IMR-90 (cell line): Measurements from ENCODE around the gene TTF1. TPM values are rescaled to one million over a fixed set of nuclear protein-coding genes. Genes with fewer than 3 reads are reported as not detected.
"Not testable (repeated sequence)": the region's sequence is repeated elsewhere in the genome, so short reads cannot be mapped to it uniquely, and the experiment has no call there.

Experiments used
- ATAC-seq: fragments of 200-7000 bp; cut with Tn5 transposase; 2 replicates; pipeline ENCODE4 v1.9.1; 2020; ENCODE audit warnings: low read depth, mild to moderate bottlenecking, moderate library complexity
- BruUV-seq: library from RNA; stranded (reverse); fragments of 400-500 nt; replicated peaks from 2 replicates; lab custom pipeline; 2021; lab: Mats Ljungman, UMichigan
- CTCF ChIA-PET: fragments of 300-600 bp; formaldehyde crosslinking; extraction: SDS; loops from one replicate; lab custom pipeline; 2021; ENCODE audit warnings: antibody characterized with exemption; lab: Yijun Ruan, JAX
- POLR2A ChIA-PET: fragments of 300-600 bp; sonication (Branson Sonifier 250); formaldehyde crosslinking; loops from one replicate; lab custom pipeline; 2022; ENCODE audit warnings: antibody characterized with exemption; ENCODE audit not compliant: unreplicated experiment; lab: Charles Lee
- DNase-seq: peaks from one replicate; pipeline ENCODE4 v3.0.0; 2013
- H2AFZ ChIP-seq: replicated peaks from 2 replicates; pipeline ENCODE3; 2013; ENCODE audit warnings: low read length, mild to moderate bottlenecking; ENCODE audit not compliant: poor library complexity
- H2AK5ac ChIP-seq: 2 replicates; pipeline ENCODE4 v1.6.1; 2013; ENCODE audit warnings: low read depth, low read length, inconsistent platforms
- H2AK9ac ChIP-seq: replicated peaks from 2 replicates; pipeline ENCODE3; 2013; ENCODE audit warnings: mild to moderate bottlenecking, low read depth, low read length, moderate library complexity; ENCODE audit not compliant: poor library complexity
- H2BK120ac ChIP-seq: 2 replicates; pipeline ENCODE4 v1.6.1; 2013; ENCODE audit warnings: low read depth, low read length, inconsistent platforms
- H2BK15ac ChIP-seq: 3 replicates; pipeline ENCODE4 v1.6.1; 2013; ENCODE audit warnings: low read depth, low read length, inconsistent platforms
- H2BK20ac ChIP-seq: 2 replicates; pipeline ENCODE4 v1.6.1; 2013; ENCODE audit warnings: low read depth, mild to moderate bottlenecking, inconsistent platforms, low read length, moderate library complexity
- H2BK5ac ChIP-seq: 2 replicates; pipeline ENCODE4 v1.6.1; 2013; ENCODE audit warnings: mild to moderate bottlenecking, low read depth, low read length, inconsistent platforms; ENCODE audit not compliant: poor library complexity, severe bottlenecking
- H3K14ac ChIP-seq: replicated peaks from 2 replicates; pipeline ENCODE4 v1.6.1; 2013; ENCODE audit warnings: low read depth, low read length, inconsistent platforms
- H3K18ac ChIP-seq: 2 replicates; pipeline ENCODE4 v1.6.1; 2013; ENCODE audit warnings: low read depth, low read length, control low read depth
- H3K23ac ChIP-seq: 2 replicates; pipeline ENCODE4 v1.6.1; 2013; ENCODE audit warnings: low read depth, low read length, inconsistent platforms
- H3K27ac ChIP-seq: 2 replicates; pipeline ENCODE4 v1.5.1; 2013; ENCODE audit warnings: mild to moderate bottlenecking, control low read depth, low read length; ENCODE audit not compliant: insufficient read depth
- H3K27me3 ChIP-seq: 2 replicates; pipeline ENCODE4 v1.6.1; 2013; ENCODE audit warnings: low read length; ENCODE audit not compliant: control insufficient read depth, insufficient read depth
- H3K36me3 ChIP-seq: 2 replicates; pipeline ENCODE4 v1.6.1; 2013; ENCODE audit warnings: low read length, mixed read lengths; ENCODE audit not compliant: control insufficient read depth, insufficient read depth
- H3K4ac ChIP-seq: 2 replicates; pipeline ENCODE4 v1.6.1; 2013; ENCODE audit warnings: low read depth, low read length, inconsistent platforms
- H3K4me1 ChIP-seq: 2 replicates; pipeline ENCODE4 v1.6.1; 2013; ENCODE audit warnings: low read length, mixed read lengths; ENCODE audit not compliant: control insufficient read depth, insufficient read depth
- H3K4me2 ChIP-seq: 2 replicates; pipeline ENCODE4 v1.6.1; 2013; ENCODE audit warnings: low read depth, mild to moderate bottlenecking, control low read depth, low read length, moderate library complexity
- H3K4me3 ChIP-seq: 2 replicates; pipeline ENCODE4 v1.5.1; 2013; ENCODE audit warnings: low read depth, mild to moderate bottlenecking, control low read depth, low read length, moderate library complexity; ENCODE audit not compliant: insufficient read depth
- H3K56ac ChIP-seq: 2 replicates; pipeline ENCODE4 v1.6.1; 2013; ENCODE audit warnings: low read length, inconsistent platforms; ENCODE audit not compliant: insufficient read depth; ENCODE audit errors: extremely low read depth
- H3K79me1 ChIP-seq, 2 experiments: 2 replicates each; pipeline ENCODE4 v1.6.1; 2013; ENCODE audit warnings: low read length in 2 of 2, inconsistent platforms in 1 of 2, low read depth in 1 of 2
- H3K9ac ChIP-seq: 2 replicates; pipeline ENCODE4 v1.6.1; 2013; ENCODE audit warnings: low read depth, low read length, control low read depth
- H3K9me1 ChIP-seq: 2 replicates; pipeline ENCODE4 v1.6.1; 2013; ENCODE audit warnings: low read length, inconsistent platforms; ENCODE audit not compliant: insufficient read depth
- H3K9me3 ChIP-seq: 2 replicates; pipeline ENCODE4 v1.6.1; 2013; ENCODE audit warnings: low read length; ENCODE audit not compliant: control insufficient read depth, insufficient read depth
- H4K20me1 ChIP-seq: 2 replicates; pipeline ENCODE4 v1.6.1; 2013; ENCODE audit warnings: low read length, inconsistent platforms; ENCODE audit not compliant: insufficient read depth
- H4K5ac ChIP-seq: 2 replicates; pipeline ENCODE4 v1.6.1; 2013; ENCODE audit warnings: mild to moderate bottlenecking, low read depth, low read length, control low read depth
- H4K8ac ChIP-seq, 2 experiments: 2 replicates each; pipeline ENCODE4 v1.6.1; 2013; ENCODE audit warnings: low read depth in 2 of 2, low read length in 2 of 2, control low read depth in 1 of 2, inconsistent platforms in 1 of 2
- H4K91ac ChIP-seq: 2 replicates; pipeline ENCODE4 v1.6.1; 2013; ENCODE audit warnings: low read depth, low read length, inconsistent platforms; ENCODE audit not compliant: insufficient read depth
- WGBS, 2 experiments: methylation state at CpG; one replicate each; pipeline versions ENCODE4 v1.1.5 to v1.1.7; 2013; ENCODE audit warnings: missing lambda C conversion rate in 2 of 2; ENCODE audit not compliant: insufficient read length in 1 of 2; ENCODE audit errors: extremely low coverage in 2 of 2; 5-methylcytosine and 5-hydroxymethylcytosine counted together
- dilution Hi-C: fragments of 300-500 bp; cut with HindIII; formaldehyde crosslinking; loops from one replicate; pipeline ENCODE4 v1.14.3; 2018; ENCODE audit warnings: low sequenced_read_pairs; ENCODE audit not compliant: unreplicated experiment
- in situ Hi-C: fragments of 300-500 bp; cut with MboI; formaldehyde crosslinking; loops from 3 replicates; pipeline ENCODE4 v1.14.3; 2019; ENCODE audit warnings: low sequenced_read_pairs, inconsistent platforms, mixed read lengths
- intact Hi-C: fragments of 100-400 bp; cut with micrococcal nuclease; formaldehyde crosslinking; loops from 2 replicates; pipeline ENCODE4 v1.10.0; 2022
- polyA plus RNA-seq, 3 experiments: library from polyadenylated mRNA; depleted of rRNA; stranded (reverse); fragments of >200 nt; gene quantifications; 2 replicates each; pipeline ENCODE4 v1.2.3, GENCODE V29; 2012; ENCODE audit warnings: low replicate concordance in 1 of 3
- total RNA-seq: library from RNA; depleted of rRNA; stranded (reverse); fragments of >200 nt; gene quantifications from 2 replicates; pipeline ENCODE4 v1.2.3, GENCODE V29; 2012

The TTF1 gene
- total and polyA plus RNA-seq, 2 of the 4 experiments (the other 2 are of a cell fraction) = 6.5 to 12.0 TPM

DNA sequence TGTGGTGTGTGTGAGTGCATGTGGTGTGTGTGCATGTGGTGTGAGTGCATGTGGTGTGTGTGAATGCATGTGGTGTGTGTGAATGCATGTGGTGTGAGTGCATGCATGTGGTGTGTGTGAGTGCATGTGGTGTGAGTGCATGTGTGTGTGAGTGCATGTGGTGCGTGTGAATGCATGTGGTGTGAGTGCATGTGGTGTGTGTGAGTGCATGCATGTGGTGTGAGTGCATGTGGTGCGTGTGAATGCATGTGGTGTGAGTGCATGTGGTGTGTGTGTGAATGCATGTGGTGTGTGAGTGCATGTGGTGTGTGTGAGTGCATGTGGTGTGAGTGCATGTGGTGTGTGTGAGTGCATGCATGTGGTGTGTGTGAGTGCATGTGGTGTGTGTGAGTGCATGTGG, 28.9 kb downstream of the TTF1 start:
- H2AK5ac ChIP-seq, POLR2A ChIA-PET, H4K8ac ChIP-seq, dilution Hi-C loops, H2BK5ac ChIP-seq, H3K4me3 ChIP-seq, CTCF ChIA-PET, H3K14ac ChIP-seq, ATAC-seq, H3K9me3 ChIP-seq, H4K91ac ChIP-seq, H3K4ac ChIP-seq, H3K4me2 ChIP-seq, H2AK9ac ChIP-seq, H3K18ac ChIP-seq, H2BK120ac ChIP-seq, in situ Hi-C loops, BruUV-seq, H2BK15ac ChIP-seq, H3K79me1 ChIP-seq, H3K4me1 ChIP-seq, H3K9ac ChIP-seq, H3K9me1 ChIP-seq, H2AFZ ChIP-seq, intact Hi-C loops, H4K5ac ChIP-seq, H3K56ac ChIP-seq, H4K20me1 ChIP-seq, H2BK20ac ChIP-seq, DNase-seq, H3K23ac ChIP-seq, H3K27ac ChIP-seq, H3K27me3 ChIP-seq: not testable (repeated sequence)
- WGBS, 2 experiments = 100% methylated on average over 2 of the region's 2 CpGs; no CpG with 5 or more reads in 1 of the 2 experiments
- peaks cover 40% of the 10 kb centered on the region for H3K36me3 ChIP-seq
